Measurements from ENCODE around the gene TRAPPC3. TPM values are rescaled to one million over a fixed set of nuclear protein-coding genes. Genes with fewer than 3 reads are reported as not detected.

TRAPPC3 gene
- total and polyA plus RNA-seq, 2 experiments from 2014 or later: 45.6 to 55.9 TPM

DNA sequence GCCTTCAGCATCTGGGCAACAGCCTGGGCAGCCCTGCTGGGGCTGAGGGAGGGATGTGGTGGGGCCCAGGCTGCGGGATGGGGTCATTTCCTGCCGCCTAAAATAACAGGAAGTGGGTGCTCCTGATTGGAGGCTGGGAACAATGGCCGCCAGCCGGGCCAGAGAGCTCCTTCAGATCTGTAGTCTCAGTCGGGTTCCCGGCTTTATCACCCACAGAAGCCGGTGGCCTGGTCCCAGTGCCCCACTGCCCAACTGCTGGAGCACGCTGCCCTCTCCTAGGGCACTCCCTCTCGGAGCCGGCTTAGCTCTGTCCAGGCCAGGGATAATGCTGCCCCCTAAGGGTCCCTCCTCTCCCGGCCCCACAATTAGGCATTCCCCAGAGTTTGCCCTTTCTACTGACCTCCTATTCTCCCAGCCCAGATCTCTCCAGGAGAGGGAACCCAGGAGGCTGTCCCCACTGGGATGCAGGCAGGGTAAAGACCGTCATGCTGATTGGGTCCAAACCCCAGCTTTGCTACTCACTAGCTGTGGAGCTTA, 11.7 kb upstream of the TRAPPC3 start:
- peak; percentile 73 for ATAC-seq
- H3K27me3 ChIP-seq (ENCODE audit: insufficient read depth): no peaks in the 10 kb centered on the region
- H3K4me1 ChIP-seq (ENCODE audit: insufficient read depth): peaks cover 23% of the 10 kb centered on the region
- H3K9me2 ChIP-seq (ENCODE audit: insufficient read depth): no peaks in the 10 kb centered on the region
- Mint-ChIP-seq H3K27me3 (ENCODE audit: insufficient read depth, low read depth, poor library complexity) (peaks cover 19% of the 10 kb centered on the region), H3K36me3 (ENCODE audit: low read depth) (peaks cover 8% of the 10 kb centered on the region), H3K27ac (peak overlapping the region; percentile 98), H3K4me3 (peak overlapping the region; percentile 81), H3K9me3 (no peaks in the 10 kb centered on the region), H3K4me1 (peaks cover 41% of the 10 kb centered on the region)
- H3K27ac ChIP-seq (ENCODE audit: low read depth): peak overlapping the region; percentile 98
- DNase-seq (ENCODE audit: low spot score): peak; percentile 87
- no peaks in the 10 kb centered on the region for H3K36me3 ChIP-seq (ENCODE audit: insufficient read depth)
- peaks cover 7% of the 10 kb centered on the region; the same call in 1 of the 2 replicates for H3F3A ChIP-seq (replicated peaks; ENCODE audit: low read depth)
- peak overlapping the region; percentile 72 for H3K4me2 ChIP-seq
- H2AFZ ChIP-seq: peak overlapping the region; percentile 78; the same call in 1 of the 2 replicates
- TF ChIP-seq, protein P1, sequence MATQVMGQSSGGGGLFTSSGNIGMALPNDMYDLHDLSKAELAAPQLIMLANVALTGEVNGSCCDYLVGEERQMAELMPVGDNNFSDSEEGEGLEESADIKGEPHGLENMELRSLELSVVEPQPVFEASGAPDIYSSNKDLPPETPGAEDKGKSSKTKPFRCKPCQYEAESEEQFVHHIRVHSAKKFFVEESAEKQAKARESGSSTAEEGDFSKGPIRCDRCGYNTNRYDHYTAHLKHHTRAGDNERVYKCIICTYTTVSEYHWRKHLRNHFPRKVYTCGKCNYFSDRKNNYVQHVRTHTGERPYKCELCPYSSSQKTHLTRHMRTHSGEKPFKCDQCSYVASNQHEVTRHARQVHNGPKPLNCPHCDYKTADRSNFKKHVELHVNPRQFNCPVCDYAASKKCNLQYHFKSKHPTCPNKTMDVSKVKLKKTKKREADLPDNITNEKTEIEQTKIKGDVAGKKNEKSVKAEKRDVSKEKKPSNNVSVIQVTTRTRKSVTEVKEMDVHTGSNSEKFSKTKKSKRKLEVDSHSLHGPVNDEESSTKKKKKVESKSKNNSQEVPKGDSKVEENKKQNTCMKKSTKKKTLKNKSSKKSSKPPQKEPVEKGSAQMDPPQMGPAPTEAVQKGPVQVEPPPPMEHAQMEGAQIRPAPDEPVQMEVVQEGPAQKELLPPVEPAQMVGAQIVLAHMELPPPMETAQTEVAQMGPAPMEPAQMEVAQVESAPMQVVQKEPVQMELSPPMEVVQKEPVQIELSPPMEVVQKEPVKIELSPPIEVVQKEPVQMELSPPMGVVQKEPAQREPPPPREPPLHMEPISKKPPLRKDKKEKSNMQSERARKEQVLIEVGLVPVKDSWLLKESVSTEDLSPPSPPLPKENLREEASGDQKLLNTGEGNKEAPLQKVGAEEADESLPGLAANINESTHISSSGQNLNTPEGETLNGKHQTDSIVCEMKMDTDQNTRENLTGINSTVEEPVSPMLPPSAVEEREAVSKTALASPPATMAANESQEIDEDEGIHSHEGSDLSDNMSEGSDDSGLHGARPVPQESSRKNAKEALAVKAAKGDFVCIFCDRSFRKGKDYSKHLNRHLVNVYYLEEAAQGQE (IDR thresholded peaks at IDR 0.05; ENCODE audit: unreplicated experiment): no peak
- peak; percentile 66 for TF ChIP-seq POLR2AphosphoS5 (IDR thresholded peaks at IDR 0.05; ENCODE audit: low read depth)
- TF ChIP-seq NANOG (IDR thresholded peaks at IDR 0.05; ENCODE audit: borderline replicate concordance): no peak
- no peak for TF ChIP-seq EZH2 (IDR thresholded peaks at IDR 0.05; ENCODE audit: low read depth, unreplicated experiment)
- TF ChIP-seq, protein P2, sequence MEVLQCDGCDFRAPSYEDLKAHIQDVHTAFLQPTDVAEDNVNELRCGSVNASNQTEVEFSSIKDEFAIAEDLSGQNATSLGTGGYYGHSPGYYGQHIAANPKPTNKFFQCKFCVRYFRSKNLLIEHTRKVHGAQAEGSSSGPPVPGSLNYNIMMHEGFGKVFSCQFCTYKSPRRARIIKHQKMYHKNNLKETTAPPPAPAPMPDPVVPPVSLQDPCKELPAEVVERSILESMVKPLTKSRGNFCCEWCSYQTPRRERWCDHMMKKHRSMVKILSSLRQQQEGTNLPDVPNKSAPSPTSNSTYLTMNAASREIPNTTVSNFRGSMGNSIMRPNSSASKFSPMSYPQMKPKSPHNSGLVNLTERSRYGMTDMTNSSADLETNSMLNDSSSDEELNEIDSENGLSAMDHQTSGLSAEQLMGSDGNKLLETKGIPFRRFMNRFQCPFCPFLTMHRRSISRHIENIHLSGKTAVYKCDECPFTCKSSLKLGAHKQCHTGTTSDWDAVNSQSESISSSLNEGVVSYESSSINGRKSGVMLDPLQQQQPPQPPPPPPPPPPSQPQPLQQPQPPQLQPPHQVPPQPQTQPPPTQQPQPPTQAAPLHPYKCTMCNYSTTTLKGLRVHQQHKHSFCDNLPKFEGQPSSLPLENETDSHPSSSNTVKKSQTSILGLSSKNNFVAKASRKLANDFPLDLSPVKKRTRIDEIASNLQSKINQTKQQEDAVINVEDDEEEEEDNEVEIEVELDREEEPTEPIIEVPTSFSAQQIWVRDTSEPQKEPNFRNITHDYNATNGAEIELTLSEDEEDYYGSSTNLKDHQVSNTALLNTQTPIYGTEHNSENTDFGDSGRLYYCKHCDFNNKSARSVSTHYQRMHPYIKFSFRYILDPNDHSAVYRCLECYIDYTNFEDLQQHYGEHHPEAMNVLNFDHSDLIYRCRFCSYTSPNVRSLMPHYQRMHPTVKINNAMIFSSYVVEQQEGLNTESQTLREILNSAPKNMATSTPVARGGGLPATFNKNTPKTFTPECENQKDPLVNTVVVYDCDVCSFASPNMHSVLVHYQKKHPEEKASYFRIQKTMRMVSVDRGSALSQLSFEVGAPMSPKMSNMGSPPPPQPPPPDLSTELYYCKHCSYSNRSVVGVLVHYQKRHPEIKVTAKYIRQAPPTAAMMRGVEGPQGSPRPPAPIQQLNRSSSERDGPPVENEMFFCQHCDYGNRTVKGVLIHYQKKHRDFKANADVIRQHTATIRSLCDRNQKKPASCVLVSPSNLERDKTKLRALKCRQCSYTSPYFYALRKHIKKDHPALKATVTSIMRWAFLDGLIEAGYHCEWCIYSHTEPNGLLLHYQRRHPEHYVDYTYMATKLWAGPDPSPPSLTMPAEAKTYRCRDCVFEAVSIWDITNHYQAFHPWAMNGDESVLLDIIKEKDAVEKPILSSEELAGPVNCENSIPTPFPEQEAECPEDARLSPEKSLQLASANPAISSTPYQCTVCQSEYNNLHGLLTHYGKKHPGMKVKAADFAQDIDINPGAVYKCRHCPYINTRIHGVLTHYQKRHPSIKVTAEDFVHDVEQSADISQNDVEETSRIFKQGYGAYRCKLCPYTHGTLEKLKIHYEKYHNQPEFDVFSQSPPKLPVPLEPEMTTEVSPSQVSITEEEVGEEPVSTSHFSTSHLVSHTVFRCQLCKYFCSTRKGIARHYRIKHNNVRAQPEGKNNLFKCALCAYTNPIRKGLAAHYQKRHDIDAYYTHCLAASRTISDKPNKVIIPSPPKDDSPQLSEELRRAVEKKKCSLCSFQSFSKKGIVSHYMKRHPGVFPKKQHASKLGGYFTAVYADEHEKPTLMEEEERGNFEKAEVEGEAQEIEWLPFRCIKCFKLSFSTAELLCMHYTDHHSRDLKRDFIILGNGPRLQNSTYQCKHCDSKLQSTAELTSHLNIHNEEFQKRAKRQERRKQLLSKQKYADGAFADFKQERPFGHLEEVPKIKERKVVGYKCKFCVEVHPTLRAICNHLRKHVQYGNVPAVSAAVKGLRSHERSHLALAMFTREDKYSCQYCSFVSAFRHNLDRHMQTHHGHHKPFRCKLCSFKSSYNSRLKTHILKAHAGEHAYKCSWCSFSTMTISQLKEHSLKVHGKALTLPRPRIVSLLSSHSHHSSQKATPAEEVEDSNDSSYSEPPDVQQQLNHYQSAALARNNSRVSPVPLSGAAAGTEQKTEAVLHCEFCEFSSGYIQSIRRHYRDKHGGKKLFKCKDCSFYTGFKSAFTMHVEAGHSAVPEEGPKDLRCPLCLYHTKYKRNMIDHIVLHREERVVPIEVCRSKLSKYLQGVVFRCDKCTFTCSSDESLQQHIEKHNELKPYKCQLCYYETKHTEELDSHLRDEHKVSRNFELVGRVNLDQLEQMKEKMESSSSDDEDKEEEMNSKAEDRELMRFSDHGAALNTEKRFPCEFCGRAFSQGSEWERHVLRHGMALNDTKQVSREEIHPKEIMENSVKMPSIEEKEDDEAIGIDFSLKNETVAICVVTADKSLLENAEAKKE (CRISPR knock-in tag; IDR thresholded peaks at IDR 0.05): no peak
- TF ChIP-seq JUNB (IDR thresholded peaks at IDR 0.05; ENCODE audit: unreplicated experiment): no peak
- no peak for TF ChIP-seq ZNF331 (CRISPR knock-in tag; IDR thresholded peaks at IDR 0.05; ENCODE audit: low read depth)
- peak; percentile 65 for TF ChIP-seq CREB1 (CRISPR knock-in tag; IDR thresholded peaks at IDR 0.05; ENCODE audit: low read depth)
- TF ChIP-seq, protein P3, sequence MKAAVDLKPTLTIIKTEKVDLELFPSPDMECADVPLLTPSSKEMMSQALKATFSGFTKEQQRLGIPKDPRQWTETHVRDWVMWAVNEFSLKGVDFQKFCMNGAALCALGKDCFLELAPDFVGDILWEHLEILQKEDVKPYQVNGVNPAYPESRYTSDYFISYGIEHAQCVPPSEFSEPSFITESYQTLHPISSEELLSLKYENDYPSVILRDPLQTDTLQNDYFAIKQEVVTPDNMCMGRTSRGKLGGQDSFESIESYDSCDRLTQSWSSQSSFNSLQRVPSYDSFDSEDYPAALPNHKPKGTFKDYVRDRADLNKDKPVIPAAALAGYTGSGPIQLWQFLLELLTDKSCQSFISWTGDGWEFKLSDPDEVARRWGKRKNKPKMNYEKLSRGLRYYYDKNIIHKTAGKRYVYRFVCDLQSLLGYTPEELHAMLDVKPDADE (IDR thresholded peaks at IDR 0.05): peak; percentile 78
- TF ChIP-seq EZH2phosphoT487 (IDR thresholded peaks at IDR 0.05; ENCODE audit: unreplicated experiment): no peak
- TF ChIP-seq, protein P4, sequence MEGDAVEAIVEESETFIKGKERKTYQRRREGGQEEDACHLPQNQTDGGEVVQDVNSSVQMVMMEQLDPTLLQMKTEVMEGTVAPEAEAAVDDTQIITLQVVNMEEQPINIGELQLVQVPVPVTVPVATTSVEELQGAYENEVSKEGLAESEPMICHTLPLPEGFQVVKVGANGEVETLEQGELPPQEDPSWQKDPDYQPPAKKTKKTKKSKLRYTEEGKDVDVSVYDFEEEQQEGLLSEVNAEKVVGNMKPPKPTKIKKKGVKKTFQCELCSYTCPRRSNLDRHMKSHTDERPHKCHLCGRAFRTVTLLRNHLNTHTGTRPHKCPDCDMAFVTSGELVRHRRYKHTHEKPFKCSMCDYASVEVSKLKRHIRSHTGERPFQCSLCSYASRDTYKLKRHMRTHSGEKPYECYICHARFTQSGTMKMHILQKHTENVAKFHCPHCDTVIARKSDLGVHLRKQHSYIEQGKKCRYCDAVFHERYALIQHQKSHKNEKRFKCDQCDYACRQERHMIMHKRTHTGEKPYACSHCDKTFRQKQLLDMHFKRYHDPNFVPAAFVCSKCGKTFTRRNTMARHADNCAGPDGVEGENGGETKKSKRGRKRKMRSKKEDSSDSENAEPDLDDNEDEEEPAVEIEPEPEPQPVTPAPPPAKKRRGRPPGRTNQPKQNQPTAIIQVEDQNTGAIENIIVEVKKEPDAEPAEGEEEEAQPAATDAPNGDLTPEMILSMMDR (conservative IDR thresholded peaks at IDR 0.05; ENCODE audit: low read depth in 2 of 2): peak; percentile 54 to 63
- no peak for TF ChIP-seq STAT1 (IDR thresholded peaks at IDR 0.05; ENCODE audit: unreplicated experiment)
- no peak for TF ChIP-seq ZNF114 (CRISPR knock-in tag; IDR thresholded peaks at IDR 0.05)
- peak overlapping the region; percentile 61 for H3K4me3 ChIP-seq
- H3K79me2 ChIP-seq (replicated peaks; ENCODE audit: insufficient read depth): peaks cover 35% of the 10 kb centered on the region
- peaks cover 8% of the 10 kb centered on the region for H4K20me1 ChIP-seq (replicated peaks; ENCODE audit: insufficient read depth)
